H1 (cell line): Measurements from ENCODE around the gene LRRTM4.

ENCODE experiments used
- CBX5 ChIP-seq: fragments of 300-800, 300-1000 bp; sonication (generic); IDR thresholded peaks from 2 replicates; pipeline ENCODE4 v1.7.1; 2016; ENCODE audit warnings: antibody characterized with exemption, low read length, low read depth
- POLR2A ChIP-seq, 2 experiments: IDR thresholded peaks; 1 replicate in 1 of 2; 2 replicates in 1 of 2; pipeline ENCODE4 v1.6.1; 2011; ENCODE audit warnings: low read depth in 2 of 2, low read length in 2 of 2, mild to moderate bottlenecking in 2 of 2; ENCODE audit errors: control extremely low read depth in 1 of 2
- POLR2AphosphoS5 ChIP-seq: IDR thresholded peaks from 2 replicates; pipeline ENCODE4 v1.6.1; 2011; ENCODE audit warnings: low read depth, low read length
- TF ChIP-seq, protein P1 (sequence below), 3 experiments: IDR thresholded peaks; 1 replicate in 2 of 3; 2 replicates in 1 of 3; pipeline versions ENCODE4 v1.5.1 to v1.6.1; 2011; ENCODE audit warnings: low read length in 3 of 3, mild to moderate bottlenecking in 3 of 3, inconsistent platforms in 2 of 3, low read depth in 1 of 3, moderate library complexity in 1 of 3; ENCODE audit not compliant: insufficient read depth in 1 of 3; ENCODE audit errors: control extremely low read depth in 1 of 3

DNA sequence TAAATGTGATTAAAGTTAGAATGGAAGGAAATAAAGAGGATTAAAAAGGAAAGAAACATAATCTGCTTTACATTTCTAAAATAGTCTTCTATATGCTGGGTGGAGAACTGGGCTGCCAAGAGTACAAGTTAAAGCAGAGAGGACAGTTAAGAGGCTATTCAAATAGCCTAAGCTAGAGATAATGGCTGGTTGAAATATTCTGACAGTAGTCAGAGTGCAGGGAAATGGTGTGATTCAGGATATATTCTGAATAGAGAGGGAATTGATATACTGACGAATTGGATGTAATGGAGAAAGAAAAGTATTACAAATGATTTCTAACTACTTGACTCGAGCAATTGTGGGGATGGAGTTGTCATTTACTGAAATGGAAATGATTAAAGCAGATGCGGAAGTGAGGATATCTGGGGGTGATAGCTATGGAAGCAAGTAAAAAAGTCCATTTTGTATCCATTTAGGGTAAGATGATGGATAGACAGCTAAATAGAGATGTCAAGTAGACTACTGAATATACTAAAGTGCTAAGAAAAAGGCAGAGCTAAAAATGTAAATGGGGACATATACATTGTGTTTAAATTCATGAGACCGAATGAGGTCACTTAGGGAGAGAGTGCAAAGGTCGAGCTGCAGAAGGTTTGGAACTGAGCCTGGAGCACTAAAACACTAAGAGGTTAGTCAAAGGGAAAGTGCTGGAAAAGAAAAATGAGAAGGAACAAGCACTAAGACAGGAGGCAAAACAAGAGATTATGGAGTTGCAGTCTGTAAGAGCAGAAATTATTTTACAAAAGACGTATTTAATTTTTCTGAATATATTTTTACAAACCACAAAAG lies 696.8 kb downstream of the LRRTM4 start:
- TF ChIP-seq, protein P1, sequence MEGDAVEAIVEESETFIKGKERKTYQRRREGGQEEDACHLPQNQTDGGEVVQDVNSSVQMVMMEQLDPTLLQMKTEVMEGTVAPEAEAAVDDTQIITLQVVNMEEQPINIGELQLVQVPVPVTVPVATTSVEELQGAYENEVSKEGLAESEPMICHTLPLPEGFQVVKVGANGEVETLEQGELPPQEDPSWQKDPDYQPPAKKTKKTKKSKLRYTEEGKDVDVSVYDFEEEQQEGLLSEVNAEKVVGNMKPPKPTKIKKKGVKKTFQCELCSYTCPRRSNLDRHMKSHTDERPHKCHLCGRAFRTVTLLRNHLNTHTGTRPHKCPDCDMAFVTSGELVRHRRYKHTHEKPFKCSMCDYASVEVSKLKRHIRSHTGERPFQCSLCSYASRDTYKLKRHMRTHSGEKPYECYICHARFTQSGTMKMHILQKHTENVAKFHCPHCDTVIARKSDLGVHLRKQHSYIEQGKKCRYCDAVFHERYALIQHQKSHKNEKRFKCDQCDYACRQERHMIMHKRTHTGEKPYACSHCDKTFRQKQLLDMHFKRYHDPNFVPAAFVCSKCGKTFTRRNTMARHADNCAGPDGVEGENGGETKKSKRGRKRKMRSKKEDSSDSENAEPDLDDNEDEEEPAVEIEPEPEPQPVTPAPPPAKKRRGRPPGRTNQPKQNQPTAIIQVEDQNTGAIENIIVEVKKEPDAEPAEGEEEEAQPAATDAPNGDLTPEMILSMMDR (IDR thresholded peaks at IDR 0.05; ENCODE audit: control extremely low read depth in 1 of 3, insufficient read depth in 1 of 3, low read depth in 1 of 3, low read length in 3 of 3): no peak
- TF ChIP-seq POLR2A (IDR thresholded peaks at IDR 0.05; ENCODE audit: control extremely low read depth in 1 of 2, low read depth in 2 of 2, low read length in 2 of 2): no peak
- TF ChIP-seq CBX5: no peak
- TF ChIP-seq POLR2AphosphoS5: no peak
